Activated T-cell treated with anti-CD3 and anti-CD28 coated beads for 24 hours (primary cell): ENCODE results near the gene AMN1.
"Not testable (repeated sequence)": the region's sequence is repeated elsewhere in the genome, so short reads cannot be mapped to it uniquely, and the experiment has no call there.

ENCODE experiments used
- DNase-seq: peaks from one replicate; pipeline ENCODE4 v3.0.0-alpha.2; 2020; ENCODE audit warnings: low read depth

AMN1 gene

GRCh38 chr12:31728917-31729640 is at the start of gene AMN1:
TSS of gene AMN1 (minus strand) at chr12:31729021. CDS start at chr12:31729008, 13 bp downstream.
- DNase-seq = peak; percentile 99

GRCh38 chr12:31773867-31774266 is 45.0 kb upstream of the AMN1 start:
- no peak for DNase-seq

- DNase-seq = no peak
Measured at GRCh38 chr12:31773223-31773750, 44.5 kb upstream of the AMN1 start.

- no peak for DNase-seq
Measured at GRCh38 chr12:31772685-31773222, 43.9 kb upstream of the AMN1 start.

GRCh38 chr12:31772186-31772585 is 43.4 kb upstream of the AMN1 start:
- no peak for DNase-seq

GRCh38 chr12:31768046-31768445 is 39.2 kb upstream of the AMN1 start:
- DNase-seq = no peak

- no peak for DNase-seq
Measured at GRCh38 chr12:31765931-31766330, 37.1 kb upstream of the AMN1 start.

GRCh38 chr12:31759632-31760459 is 31.0 kb upstream of the AMN1 start:
- DNase-seq = no peak

GRCh38 chr12:31758297-31758696 is 29.5 kb upstream of the AMN1 start:
- not testable (repeated sequence) for DNase-seq

- no peak for DNase-seq
Measured at GRCh38 chr12:31756977-31757420, 28.2 kb upstream of the AMN1 start.

GRCh38 chr12:31752450-31752849 is 23.6 kb upstream of the AMN1 start:
- no peak for DNase-seq

- no peak for DNase-seq
Measured at GRCh38 chr12:31751085-31751484, 22.3 kb upstream of the AMN1 start.

GRCh38 chr12:31750747-31751039 is 21.9 kb upstream of the AMN1 start:
- DNase-seq = no peak

- peak; percentile 69 for DNase-seq
Measured at GRCh38 chr12:31749024-31749704, 20.3 kb upstream of the AMN1 start.

GRCh38 chr12:31745242-31745641 is 16.4 kb upstream of the AMN1 start:
- DNase-seq = no peak

GRCh38 chr12:31744363-31744762 is 15.5 kb upstream of the AMN1 start:
- DNase-seq = not testable (repeated sequence)

- no peak for DNase-seq
Measured at GRCh38 chr12:31742891-31743290, 14.1 kb upstream of the AMN1 start.

GRCh38 chr12:31740628-31741027 is 11.8 kb upstream of the AMN1 start:
- no peak for DNase-seq

GRCh38 chr12:31737763-31738162 is 8.9 kb upstream of the AMN1 start:
- no peak for DNase-seq

GRCh38 chr12:31737345-31737744 is 8.5 kb upstream of the AMN1 start:
- no peak for DNase-seq

GRCh38 chr12:31736472-31736871 is 7.7 kb upstream of the AMN1 start:
- DNase-seq = peak; percentile 61
